Stomach (tissue), 9 donors: ENCODE results near the gene COX7A2. TPM values are rescaled to one million over a fixed set of nuclear protein-coding genes. Genes with fewer than 3 reads are reported as not detected.
A peak's percentile ranks its signal among the peaks of the same experiment; 100 is the strongest.

ENCODE experiments used
- DNase-seq, 2 donors: peaks; one replicate each; pipeline versions ENCODE4 v3.0.0 to v3.0.0-alpha.2; 2013 to 2019
- H3K27ac ChIP-seq, 5 donors: fragments of 200-600 bp in 4 of 5; sonication (generic) in 4 of 5; one replicate each; pipeline ENCODE4 v1.5.1; 2013 to 2019; ENCODE audit warnings: mild to moderate bottlenecking in 1 of 5, moderate library complexity in 1 of 5
- H3K27me3 ChIP-seq, 3 donors: fragments of 200-600 bp; sonication (generic); one replicate each; pipeline ENCODE4 v1.5.1; 2017 to 2019; ENCODE audit warnings: mixed run types in 1 of 3
- H3K36me3 ChIP-seq, 4 donors: fragments of 200-600 bp; sonication (generic); 1 replicate in 3 of 4; 2 replicates in 1 of 4; pipeline ENCODE4 v1.5.1; 2016 to 2019
- H3K4me1 ChIP-seq, 4 donors: fragments of 200-600 bp; sonication (generic); one replicate each; pipeline ENCODE4 v1.5.1; 2016 to 2019
- H3K4me3 ChIP-seq, 4 donors: fragments of 200-600 bp; sonication (generic) in 3 of 4; one replicate each; pipeline ENCODE4 v1.5.1; 2016 to 2019; ENCODE audit warnings: mild to moderate bottlenecking in 1 of 4
- H3K9me3 ChIP-seq, 4 donors: fragments of 200-600 bp; sonication (generic); one replicate each; pipeline ENCODE4 v1.5.1; 2016 to 2019
- CTCF ChIP-seq, 7 experiments: fragments of 450-650 bp in 4 of 7; fragments of 200-600 bp in 3 of 7; sonication (generic) in 3 of 7; IDR thresholded peaks; one replicate each; pipeline ENCODE4 v1.5.1; 2016 to 2019; ENCODE audit warnings: antibody characterized with exemption in 7 of 7, control low read depth in 2 of 7, mild to moderate bottlenecking in 1 of 7
- EP300 ChIP-seq: sonication (generic); formaldehyde crosslinking; IDR thresholded peaks from one replicate; pipeline ENCODE4 v1.6.1; 2017; ENCODE audit warnings: antibody characterized with exemption
- POLR2A ChIP-seq, 4 donors: fragments of 450-650 bp; IDR thresholded peaks; one replicate each; pipeline ENCODE4 v1.6.1; 2016; ENCODE audit warnings: antibody characterized with exemption in 4 of 4, control low read depth in 2 of 4, mild to moderate bottlenecking in 1 of 4, moderate library complexity in 1 of 4
- POLR2AphosphoS5 ChIP-seq, 3 donors: sonication (generic); formaldehyde crosslinking; IDR thresholded peaks; one replicate each; pipeline ENCODE4 v1.6.1; 2016; ENCODE audit warnings: antibody characterized with exemption in 3 of 3
- WGBS, 5 donors: extraction: QIAGEN DNeasy Blood & Tissue Kit in 3 of 5; methylation state at CpG; one replicate each; pipeline versions ENCODE4 v1.1.5 to v1.1.7; 2013 to 2018; 5-methylcytosine and 5-hydroxymethylcytosine counted together
- intact Hi-C: fragments of 100-400 bp; cut with DNase I; formaldehyde crosslinking; loops from one replicate; pipeline ENCODE4 v1.15.1; 2023; ENCODE audit warnings: low total_unique reads
- polyA plus RNA-seq, 3 donors: library from polyadenylated mRNA; stranded (reverse); fragments of 200-250 nt; gene quantifications; one replicate each; pipeline ENCODE4 v1.2.3, GENCODE V29; 2013
- total RNA-seq, 5 donors: library from RNA; depleted of rRNA; stranded (reverse); fragments of >200 nt; gene quantifications; one replicate each; pipeline versions ENCODE4 v1.1.0 to v1.2.3, GENCODE V29; 2014 to 2016
- donor health status: healthy with polysubstance abuse.
- donor health status: Bipolar disorder and iron deficiency.
- donor health status: healthy.

Gene COX7A2
- total and polyA plus RNA-seq, 8 donors = 27.8 to 1,513 (median 406) TPM

GRCh38 chr6:75286955-75287354 is 43.4 kb upstream of the COX7A2 start:
- no peaks in the 10 kb centered on the region for H3K27me3 ChIP-seq
- intact Hi-C loops = no loop called here
- peaks cover 0 to 9% (median 0%) of the 10 kb centered on the region in 4 donors for H3K36me3 ChIP-seq
- no peak overlapping the region for H3K27ac ChIP-seq
- WGBS, 5 donors = 88 to 94% (median 89%) methylated on average over 2 of the region's 2 CpGs
- H3K4me3 ChIP-seq = no peak overlapping the region
- H3K9me3 ChIP-seq = no peaks in the 10 kb centered on the region
- H3K4me1 ChIP-seq = peaks cover 12 to 45% (median 27%) of the 10 kb centered on the region in 4 donors
- TF ChIP-seq CTCF (IDR thresholded peaks at IDR 0.05) (no peak), POLR2A (IDR thresholded peaks at IDR 0.05) (no peak), EP300 (no peak), POLR2AphosphoS5 (IDR thresholded peaks at IDR 0.05) (no peak)
- DNase-seq = no peak

- intact Hi-C loops = no loop called here
- Histone ChIP-seq H3K4me1 (peaks cover 12 to 54% (median 42%) of the 10 kb centered on the region in 4 donors), H3K27ac (peak overlapping the region; percentile 87 to 95 (median 92)), H3K36me3 (peaks cover 0 to 4% (median 0%) of the 10 kb centered on the region in 4 donors), H3K27me3 (no peaks in the 10 kb centered on the region), H3K9me3 (no peaks in the 10 kb centered on the region), H3K4me3 (peak overlapping the region; percentile 55 to 94 (median 86))
- 0 to 4% (median 2%) methylated on average over 6 of the region's 6 CpGs for WGBS, 5 donors
- no peak for DNase-seq
- TF ChIP-seq POLR2AphosphoS5 (IDR thresholded peaks at IDR 0.05) (no peak), EP300 (no peak), POLR2A (IDR thresholded peaks at IDR 0.05) (no peak), CTCF (IDR thresholded peaks at IDR 0.05) (no peak)
Observed at GRCh38 chr6:75285283-75285639, 41.7 kb upstream of the COX7A2 start.

- peak within 1 kb of the TSS; percentile 55 to 94 (median 86) for H3K4me3 ChIP-seq
- no peaks in the 10 kb centered on the region for H3K27me3 ChIP-seq
- intact Hi-C loops = no loop called here
- no peaks in the 10 kb centered on the region for H3K36me3 ChIP-seq
- H3K9me3 ChIP-seq = no peaks in the 10 kb centered on the region
- DNase-seq = peak; percentile 96 to 99
- WGBS, 5 donors = 0% methylated on average over 54 to 55 of the region's 55 CpGs
- H3K4me1 ChIP-seq = peaks cover 12 to 58% (median 45%) of the 10 kb centered on the region in 4 donors
- no peak for TF ChIP-seq EP300
- peak in 1 of 7 experiments; percentile 9 for TF ChIP-seq CTCF (IDR thresholded peaks at IDR 0.05)
- TF ChIP-seq POLR2AphosphoS5 (IDR thresholded peaks at IDR 0.05) = peak; percentile 89 to 99 (median 96)
- peak in 2 of 4 donors; percentile 50 to 55 for TF ChIP-seq POLR2A (IDR thresholded peaks at IDR 0.05)
- peak within 1 kb of the TSS; percentile 87 to 95 (median 92) for H3K27ac ChIP-seq
Observed at GRCh38 chr6:75284632-75285282, 41.2 kb upstream of the COX7A2 start, which contains the start of gene TMEM30A. TMEM30A (minus strand) TSS chr6:75284792; CDS start chr6:75284638, 154 bp downstream.

GRCh38 chr6:75283907-75284631 is 40.5 kb upstream of the COX7A2 start:
- peak in 1 of 2 donors; percentile 82 for DNase-seq
- Histone ChIP-seq H3K4me3 (peak overlapping the region; percentile 55 to 94 (median 86)), H3K27ac (peak overlapping the region; percentile 87 to 95 (median 92)), H3K9me3 (no peaks in the 10 kb centered on the region), H3K4me1 (peaks cover 16 to 65% (median 52%) of the 10 kb centered on the region in 4 donors), H3K36me3 (no peaks in the 10 kb centered on the region), H3K27me3 (no peaks in the 10 kb centered on the region)
- WGBS, 5 donors = 0 to 1% (median 1%) methylated on average over 36 of the region's 36 CpGs
- intact Hi-C loops = no loop called here
- TF ChIP-seq EP300 (no peak), CTCF (IDR thresholded peaks at IDR 0.05) (no peak), POLR2AphosphoS5 (IDR thresholded peaks at IDR 0.05) (no peak), POLR2A (IDR thresholded peaks at IDR 0.05) (no peak)
